GM19463 (cell line): ENCODE data around the gene MANSC1.

Experiments
- ATAC-seq: cut with Tn5 transposase; IDR thresholded peaks from one replicate; pipeline ENCODE4 v1.9.1; 2021; ENCODE audit warnings: mild to moderate bottlenecking, moderate library complexity; ENCODE audit not compliant: unreplicated experiment

MANSC1 gene

DNA sequence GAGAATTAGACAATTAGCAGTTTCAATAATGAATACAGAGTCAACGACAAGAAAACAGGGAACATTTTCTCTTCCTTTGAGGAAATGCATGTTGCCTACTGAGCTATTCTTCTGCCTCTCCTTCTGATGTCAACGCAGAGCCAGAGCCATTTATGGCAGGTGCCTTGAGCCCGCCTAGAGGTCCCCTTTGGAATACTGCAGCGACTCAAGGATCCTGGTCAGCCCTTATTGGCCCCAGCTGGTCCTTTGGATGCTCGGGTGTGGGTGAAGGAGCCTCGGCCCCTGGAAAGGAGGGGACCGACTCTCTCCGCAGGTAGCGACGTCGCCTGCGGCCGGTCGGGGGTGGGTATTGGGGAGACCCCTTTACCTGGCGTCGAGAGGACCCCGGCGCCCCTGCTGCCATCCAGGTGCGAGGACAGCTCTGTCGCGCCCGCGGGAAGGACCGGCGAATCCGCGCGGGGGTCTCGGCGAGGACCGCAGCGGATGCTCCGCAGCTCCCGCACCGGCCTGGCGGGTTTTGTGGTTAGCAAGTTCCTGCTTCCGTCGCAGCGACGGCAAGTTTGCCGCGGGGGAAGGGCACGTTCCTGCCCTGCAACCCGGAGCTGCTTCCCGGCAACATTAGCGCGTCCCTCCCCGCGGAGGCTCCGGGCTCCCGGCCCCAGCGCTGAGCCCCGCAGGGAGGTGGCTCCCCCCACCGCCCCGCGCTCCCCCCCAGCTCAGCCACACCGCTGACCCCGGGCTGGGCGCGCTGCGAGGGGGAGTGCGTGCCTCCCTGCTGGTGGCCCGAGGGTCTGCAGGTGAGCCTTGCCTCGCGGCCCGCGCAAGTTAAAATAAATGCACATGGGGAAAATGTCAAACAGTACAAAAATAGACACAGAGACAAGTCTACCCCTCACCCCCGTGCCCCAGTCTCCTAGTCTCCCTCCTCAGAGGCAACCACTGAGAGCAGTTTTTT lies at the start of gene MANSC1:
TSS of gene MANSC1 (minus strand) at position 532 of the 955 bp plus-strand sequence. CDS start 6,928 bp downstream, outside the sequence.
- ATAC-seq: no peak

- no peak for ATAC-seq
Measured at GRCh38 chr12:12399161-12399560, 49.1 kb upstream of the MANSC1 start.

GRCh38 chr12:12398026-12398859 lies 48.2 kb upstream of the MANSC1 start:
- ATAC-seq: no peak

GRCh38 chr12:12397184-12397583 lies 47.1 kb upstream of the MANSC1 start:
- no peak for ATAC-seq

GRCh38 chr12:12396694-12397093 lies 46.7 kb upstream of the MANSC1 start:
- no peak for ATAC-seq

GRCh38 chr12:12393171-12393570 lies 43.1 kb upstream of the MANSC1 start:
- no peak for ATAC-seq

- ATAC-seq: no peak
Measured at GRCh38 chr12:12392413-12392812, 42.4 kb upstream of the MANSC1 start.

GRCh38 chr12:12387501-12387900 lies 37.5 kb upstream of the MANSC1 start:
- no peak for ATAC-seq

GRCh38 chr12:12384571-12385340 lies 34.7 kb upstream of the MANSC1 start:
- peak; percentile 41 for ATAC-seq

DNA sequence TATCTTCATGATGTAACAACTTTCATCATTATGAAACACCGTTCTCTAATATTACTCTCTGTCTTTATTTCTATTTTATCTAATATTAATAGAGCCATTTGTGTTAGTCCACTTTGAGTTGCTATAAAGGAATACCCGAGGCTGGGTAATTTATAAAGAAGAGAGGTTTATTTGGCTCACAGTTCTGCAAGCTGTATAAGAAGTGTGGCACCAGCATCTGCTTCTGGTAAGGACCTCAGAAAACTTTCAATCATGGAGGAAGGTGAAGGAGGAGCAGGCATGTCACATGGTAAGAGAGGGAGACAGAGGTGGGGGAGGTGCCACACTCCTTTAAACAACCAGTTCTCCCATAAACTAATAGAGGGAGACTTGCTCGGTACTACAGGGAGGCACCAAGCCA lies 31.9 kb upstream of the MANSC1 start:
- no peak for ATAC-seq

GRCh38 chr12:12380949-12381593 lies 31.0 kb upstream of the MANSC1 start:
- ATAC-seq: no peak

DNA sequence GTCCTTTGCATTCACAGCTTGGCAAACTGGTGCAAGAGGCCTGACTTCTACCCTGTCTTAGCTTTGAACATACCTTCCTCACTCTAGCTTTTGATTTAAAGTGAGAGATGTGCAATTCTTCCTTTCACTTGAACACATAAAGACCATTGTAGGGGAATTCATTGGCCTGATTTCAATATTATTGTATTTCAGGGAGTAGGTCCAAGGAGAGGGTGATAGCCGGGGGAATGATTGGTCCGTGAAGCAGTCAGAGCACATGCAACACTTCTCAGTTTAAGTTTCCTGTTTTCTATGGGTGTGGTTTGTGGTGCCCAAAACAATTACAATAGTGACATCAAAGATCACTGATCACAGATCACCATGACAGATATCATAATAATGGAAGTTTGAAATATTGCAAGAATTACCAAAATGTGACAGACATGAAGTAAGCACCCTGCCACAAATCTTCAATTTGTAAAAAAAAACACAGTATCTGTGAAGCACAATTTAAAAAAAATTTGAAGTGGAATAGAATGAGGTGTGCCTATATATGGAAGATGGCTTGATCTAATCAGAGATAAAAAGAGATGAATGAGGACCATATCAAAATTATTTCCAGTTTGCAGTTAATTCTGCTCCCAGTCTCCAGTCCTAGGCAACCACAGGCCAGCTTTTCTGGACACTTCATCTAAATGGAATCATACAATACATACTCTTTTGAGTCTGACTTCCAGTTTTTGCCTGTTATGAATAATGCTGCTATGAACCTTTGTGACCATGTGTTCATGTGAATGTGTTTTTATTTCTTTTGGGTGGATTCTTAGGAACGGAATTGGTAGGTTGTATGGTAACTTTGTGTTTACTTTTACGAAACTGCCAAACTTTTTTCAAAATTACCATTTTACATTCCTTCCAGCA lies 30.0 kb upstream of the MANSC1 start:
- ATAC-seq: no peak

DNA sequence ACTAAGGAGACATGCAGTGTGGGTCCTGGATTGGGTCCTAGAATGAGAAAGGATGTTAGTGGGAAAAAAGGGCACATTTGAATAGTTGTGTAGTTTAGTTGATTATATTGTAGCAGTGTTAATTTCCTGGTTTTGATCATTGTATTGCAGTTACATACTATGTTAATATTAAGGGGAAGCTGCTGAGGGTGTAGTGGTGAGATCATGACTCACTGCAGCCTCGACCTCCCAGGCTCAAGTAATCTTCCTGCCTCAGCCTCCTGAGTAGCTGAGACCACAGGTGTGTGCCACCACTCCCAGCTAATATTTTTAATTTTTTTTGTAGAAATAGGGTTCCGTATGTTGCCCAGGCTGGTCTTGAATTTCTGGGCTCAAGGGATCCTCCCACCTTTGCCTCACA lies 28.6 kb upstream of the MANSC1 start:
- ATAC-seq: no peak

DNA sequence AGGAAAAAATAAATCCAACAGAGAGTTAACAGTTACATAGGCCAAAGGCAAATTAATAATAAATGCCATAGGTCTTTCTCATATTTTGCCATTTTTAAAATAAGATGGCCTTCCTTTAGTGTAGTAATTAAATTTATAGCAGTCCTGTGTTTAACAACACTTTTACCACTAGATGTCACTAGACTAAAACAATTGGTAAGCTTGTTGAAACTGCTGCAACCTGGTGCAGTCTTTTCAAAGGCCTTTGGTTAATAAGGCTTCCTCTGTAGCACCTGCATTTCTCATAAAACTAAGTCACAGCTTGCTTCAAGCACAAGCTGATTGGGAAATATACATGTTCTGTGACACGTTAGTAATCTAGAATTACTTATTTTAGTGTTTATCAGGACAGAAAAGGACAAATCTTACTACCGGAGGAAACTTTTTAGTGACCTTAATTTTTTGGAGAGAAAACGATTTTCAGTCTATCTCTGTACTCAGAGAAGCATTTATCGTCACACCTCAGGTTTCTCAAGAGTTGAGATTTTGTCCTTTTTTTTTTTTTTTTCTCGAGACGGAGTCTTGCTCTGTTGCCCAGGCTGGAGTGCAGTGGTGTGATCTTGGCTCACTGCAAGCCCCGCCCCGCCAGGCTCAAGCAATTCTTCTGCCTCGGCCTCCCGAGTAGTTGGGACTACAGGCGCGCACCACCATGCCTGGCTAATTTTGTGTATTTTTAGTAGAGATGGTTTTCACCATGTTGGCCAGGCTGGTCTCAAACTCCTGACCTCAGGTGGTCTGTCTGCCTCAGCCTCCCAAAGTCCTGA lies 26.8 kb upstream of the MANSC1 start:
- no peak for ATAC-seq

GRCh38 chr12:12372946-12373722 lies 23.1 kb upstream of the MANSC1 start:
- ATAC-seq: no peak

DNA sequence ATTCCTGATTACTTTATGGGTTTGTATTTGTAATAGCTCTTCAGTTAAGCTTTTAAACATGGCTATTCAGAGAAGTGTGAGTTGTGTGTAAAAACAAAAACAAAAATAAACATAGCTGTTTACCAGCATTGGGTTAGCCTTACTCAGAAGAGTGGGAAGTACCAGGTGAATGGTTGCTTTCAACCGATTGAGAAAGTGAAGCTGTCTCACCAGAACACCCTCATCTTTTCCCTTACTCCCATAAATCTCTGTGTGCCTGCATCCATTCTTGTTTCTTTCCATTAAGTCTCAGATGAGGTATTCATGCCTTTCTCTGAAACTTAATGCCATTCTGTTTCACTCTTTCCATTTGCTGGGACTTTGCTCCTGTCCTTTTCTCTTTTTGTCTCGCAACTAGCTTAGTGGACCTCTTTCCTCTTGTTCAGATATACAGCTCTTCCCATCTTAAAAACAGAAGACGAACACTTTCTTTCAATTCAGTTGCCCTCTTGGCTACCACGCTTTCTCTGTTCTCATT lies 17.5 kb upstream of the MANSC1 start:
- no peak for ATAC-seq

DNA sequence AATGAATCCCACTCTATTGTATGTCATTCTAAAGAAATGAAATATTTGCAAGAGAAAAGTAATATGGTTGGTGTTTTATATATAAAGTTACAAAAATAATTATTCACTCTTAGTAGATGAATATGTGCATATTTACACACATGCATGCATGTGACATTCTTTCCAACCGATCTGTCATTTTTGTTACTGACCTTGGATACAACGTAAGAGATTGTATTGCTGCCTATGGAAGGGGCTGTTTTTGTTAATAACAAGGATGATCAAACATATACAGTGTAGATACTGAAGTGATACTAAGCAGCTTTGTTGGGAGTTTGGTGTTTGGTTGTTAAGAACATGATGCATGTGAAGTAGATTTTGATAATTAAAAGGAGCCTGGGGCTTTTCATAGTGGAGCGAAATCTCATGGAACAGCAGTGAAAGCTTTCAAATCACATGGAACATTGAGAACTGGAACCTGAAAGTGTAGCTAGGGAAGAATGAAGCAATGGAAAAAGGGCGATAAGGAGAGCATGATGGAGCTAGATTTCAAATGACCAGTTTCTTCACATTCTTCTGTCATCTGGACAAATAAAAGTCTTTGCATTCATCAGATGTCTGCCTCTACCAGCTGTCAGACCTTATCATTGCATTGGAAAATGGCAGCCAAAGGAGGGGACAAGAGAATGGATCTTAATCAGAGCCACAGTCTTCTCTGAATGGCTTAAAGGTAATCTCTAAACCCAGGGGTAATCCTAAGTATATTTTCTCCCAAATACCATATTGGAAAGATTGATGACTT lies 16.8 kb upstream of the MANSC1 start:
- ATAC-seq: no peak
